ENCODE results near the gene TTL.
"Not testable (repeated sequence)": the region's sequence is repeated elsewhere in the genome, so short reads cannot be mapped to it uniquely, and the experiment has no call there.

TTL gene

DNA sequence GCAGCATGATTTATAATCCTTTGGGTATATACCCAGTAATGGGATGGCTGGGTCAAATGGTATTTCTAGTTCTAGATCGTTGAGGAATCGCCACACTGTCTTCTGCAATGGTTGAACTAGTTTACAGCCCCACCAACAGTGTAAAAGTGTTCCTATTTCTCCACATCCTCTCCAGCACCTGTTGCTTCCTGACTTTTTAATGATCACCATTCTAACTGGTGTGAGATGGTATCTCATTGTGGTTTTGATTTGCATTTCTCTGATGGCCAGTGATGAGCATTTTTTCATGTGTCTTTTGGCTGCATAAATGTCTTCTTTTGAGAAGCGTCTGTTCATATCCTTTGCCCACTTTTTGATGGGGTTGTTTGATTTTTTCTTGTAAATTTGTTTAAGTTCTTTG, 42.3 kb downstream of the TTL start:
- not testable (repeated sequence) for DNase-seq

DNA sequence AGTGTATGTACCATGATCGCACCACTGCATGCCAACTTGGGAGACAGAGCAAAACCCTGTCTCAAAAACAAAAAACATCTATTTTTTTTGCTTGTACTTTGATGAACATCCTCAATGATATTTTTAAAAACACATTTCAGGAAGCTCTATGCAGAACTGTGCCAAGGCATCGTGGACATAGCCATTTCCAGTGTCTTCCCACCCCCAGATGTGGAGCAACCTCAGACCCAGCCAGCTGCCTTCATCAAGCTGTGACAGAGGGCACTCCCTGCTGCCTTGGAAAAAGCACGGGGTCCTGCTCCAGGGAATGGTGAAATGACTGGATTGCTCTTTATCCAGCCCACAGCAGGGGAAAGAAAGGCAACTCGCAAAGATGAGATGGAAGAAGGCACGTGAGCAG, 46.6 kb downstream of the TTL start:
- no peak for DNase-seq

DNA sequence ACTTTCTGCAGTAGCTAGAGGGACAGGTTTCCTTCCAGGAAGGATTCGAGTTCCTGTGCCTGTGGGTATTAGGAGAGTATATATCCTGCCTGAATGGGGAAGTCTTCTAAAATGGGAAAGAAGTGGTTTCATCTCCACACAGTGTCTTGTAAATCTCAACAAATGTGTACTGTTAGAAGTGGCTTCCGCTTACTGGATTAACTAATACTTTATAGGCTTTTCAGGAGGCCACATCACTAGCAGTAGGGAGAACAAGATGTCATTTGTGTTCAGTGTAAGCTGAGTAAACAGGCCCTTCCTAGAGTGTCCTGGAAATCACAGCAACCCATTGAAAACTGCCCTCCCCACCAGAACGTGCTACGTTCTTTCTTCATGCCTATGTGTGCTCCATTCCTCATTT, 47.8 kb downstream of the TTL start:
- DNase-seq: no peak

DNA sequence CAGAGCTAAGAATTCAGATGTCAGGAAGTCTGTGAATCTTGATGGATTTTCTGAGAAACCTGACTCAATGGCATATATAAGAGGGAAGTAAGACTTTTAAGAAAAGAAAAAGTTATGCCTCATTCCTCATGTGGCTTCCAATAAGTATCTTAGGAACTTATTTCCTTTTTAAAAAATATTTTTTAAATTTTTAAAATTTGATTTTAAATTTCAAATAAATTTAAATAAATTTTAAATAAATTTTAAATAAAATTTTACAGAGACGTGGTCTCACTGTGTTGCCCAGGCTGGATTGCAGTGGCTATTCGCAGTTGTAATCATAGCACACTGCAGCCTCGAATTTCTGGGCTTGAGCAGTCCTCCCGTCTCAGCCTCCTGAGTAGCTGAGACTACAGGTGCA, 48.8 kb downstream of the TTL start:
- no peak for DNase-seq

DNA sequence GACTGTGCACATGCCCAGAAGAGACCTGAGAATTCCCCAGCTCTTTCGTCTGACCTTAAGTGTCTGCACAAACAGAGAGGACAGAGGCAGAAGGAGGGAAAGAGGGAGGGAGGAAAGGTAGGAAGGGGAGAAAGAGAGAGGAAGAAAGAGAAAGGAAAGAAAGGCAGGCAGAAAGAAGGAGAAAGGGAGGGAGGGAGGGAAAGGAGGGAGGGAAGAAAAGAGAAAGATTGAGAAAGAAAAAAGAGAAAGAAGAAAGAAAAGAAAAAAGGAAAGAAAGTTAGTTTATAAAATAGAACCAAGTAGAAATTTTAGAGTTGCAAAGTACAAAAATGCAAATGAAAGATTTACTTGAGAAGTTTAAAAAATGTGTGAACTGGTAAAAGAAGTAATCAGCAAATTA, 52.9 kb downstream of the TTL start:
- no peak for DNase-seq

DNA sequence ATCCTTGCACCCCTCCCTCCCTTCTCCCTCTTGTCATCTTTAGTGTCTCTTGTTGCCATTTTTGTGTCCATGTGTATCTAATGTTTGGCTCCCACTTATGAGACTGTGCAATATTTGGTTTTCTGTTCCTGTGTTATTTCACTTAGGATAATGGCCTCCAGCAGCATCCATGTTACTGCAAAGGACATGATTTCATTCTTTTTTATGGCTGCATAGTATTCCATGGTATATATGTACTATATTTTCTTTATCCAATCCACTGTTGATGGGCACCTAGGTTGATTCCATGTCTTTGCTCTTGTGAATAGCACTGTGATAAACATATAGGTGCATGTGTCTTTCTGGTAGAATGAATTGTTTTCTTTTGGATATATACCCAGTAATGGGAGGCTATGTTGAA, 54.7 kb downstream of the TTL start:
- DNase-seq: not testable (repeated sequence)

DNA sequence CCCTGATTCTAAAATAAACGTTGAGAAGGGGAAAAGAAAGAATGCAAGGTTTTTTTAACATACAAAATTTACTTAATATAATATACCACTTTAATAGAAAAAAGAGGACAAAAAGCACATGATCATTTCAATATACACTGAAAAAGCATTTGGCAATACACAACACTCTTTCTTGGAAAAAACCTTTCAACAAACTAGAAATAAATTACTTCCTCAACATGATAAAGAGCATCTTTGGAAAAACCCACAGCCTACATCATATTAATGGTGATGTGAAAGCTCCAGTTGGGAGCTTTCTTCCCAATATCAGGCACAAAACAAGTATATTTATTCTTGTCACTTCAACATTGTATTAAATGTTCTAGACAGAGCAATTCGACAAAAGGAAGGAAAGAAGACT, 57.4 kb downstream of the TTL start:
- no peak for DNase-seq

DNA sequence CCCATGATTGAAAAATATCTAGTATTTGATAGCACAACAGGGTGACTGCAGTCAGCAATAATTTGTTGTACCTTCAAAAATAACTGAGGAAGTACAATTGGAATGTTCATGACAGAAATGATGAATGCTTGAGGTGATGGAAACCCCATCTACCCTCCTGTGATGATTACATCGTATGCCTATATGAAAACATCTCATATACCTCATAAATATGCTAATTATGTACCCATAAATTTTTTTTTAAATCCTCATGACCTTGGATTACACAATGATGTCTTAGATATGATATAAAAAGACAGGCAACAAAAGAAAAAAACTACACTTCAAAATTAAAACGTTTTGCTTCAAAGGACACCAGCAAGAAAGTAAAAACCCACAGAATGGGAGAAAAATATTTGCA, 59.0 kb downstream of the TTL start:
- DNase-seq: no peak

DNA sequence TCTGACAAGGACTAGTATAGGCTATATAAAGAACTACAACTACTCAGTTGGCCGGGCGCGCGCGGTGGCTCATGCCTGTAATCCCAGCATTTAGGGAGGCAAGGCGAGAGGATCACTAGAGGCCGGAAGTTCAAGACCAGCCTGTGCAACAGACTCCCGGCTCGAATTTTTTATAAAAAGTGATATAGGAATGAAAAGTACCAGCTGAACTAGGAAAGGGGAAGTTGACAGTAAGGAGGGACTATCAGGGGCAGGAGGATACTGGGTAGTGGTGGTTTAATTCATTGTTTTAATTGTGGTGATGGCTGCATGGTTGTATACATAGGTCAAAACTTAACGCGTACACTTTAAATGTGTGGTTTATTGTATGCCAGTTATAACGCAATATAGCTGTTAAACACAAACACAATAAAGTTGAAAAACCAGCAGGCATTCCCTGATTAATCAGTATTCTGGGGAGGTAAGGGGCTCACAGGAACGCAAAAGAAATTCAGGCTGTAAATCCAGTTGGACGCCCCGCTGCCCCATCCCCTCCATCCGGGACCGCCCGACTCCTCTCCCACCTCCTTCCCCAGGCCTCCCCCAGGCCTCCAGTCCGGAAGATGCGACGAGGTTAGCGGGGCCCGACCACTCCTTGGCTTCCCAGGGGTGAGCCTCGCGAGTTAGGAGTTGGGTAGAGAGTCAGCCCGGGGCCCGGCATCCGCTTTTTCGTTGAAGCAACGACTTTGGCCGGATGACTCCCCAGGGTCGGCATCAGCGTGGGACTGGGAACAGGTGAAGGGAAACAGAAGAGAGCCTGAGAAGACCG, 59.6 kb downstream of the TTL start:
- DNase-seq: peak; percentile 88

DNA sequence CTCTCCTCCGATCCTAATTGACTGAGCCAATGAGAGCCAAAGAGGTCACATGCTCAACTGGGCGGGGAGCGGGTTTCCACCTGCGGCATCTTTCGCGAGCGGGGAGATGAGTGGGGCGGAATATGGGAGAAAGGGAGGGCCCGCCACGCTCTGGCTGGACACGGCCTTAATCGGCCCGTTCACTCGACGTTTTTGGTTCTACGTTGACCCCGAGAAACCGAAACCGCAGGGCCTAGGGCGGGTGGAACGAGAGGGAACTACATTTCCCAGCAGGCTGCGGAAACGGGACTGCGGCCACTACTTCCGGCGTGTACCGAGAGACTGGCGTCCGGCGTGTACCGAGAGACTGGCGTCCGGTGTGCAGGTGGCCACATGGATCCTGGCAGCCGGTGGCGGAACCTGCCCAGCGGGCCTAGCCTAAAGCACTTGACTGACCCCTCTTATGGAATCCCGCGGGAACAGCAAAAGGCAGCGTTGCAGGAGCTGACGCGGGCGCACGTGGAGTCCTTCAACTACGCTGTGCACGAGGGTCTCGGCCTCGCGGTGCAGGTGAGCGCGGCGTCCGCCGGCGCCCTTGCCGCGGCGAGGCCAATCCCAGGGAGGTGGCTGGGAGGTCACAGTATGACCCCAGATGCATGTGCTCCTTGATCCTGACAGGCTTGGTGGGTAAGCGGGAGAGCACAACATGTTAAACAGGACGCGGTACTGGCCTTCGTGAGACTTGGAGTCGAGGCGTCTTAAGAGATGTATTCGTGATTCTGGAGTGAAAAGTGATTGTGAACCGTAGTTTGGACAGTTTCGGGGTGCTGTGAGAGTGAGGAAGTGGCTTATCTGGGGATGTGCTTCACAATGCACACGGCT, 60.4 kb downstream of the TTL start, which contains the start of gene POLR1B:
Gene POLR1B (plus strand): TSS at position 343 of the 861 bp plus-strand sequence. CDS start 30 bp downstream, at position 373.
- peak; percentile 88 for DNase-seq

DNA sequence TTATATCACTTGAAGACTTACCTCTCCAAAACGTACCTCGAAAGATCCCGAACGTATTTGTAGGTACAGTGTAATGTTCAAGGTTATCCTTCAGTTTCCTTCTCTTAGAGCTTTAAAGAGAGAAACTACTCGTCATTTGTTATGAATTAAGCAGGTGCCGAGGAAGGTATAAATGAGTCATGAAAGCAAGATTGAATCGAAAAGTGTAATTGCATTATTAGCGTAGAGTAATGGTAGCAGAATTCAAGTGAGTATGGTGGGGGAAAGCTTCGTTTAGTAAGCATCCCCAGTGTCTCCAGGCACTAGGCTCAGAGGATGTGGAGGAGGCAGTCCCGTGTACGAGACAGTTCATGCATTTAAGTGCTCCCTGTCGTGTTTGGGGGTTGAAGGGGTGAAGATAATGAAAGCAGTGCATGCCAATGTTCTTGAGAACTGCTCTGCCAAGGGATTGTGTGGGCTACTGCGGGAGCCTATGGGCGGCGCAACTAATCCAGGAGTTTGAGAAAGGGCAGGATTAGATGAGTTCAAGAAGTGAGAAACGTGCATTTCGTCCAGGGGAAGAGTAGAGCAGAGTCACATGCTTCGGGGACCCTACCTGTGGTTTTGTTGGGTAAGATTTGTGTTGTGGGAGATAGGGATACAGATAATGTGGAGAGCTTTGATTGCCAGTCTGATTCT, 61.2 kb downstream of the TTL start:
- no peak for DNase-seq

DNA sequence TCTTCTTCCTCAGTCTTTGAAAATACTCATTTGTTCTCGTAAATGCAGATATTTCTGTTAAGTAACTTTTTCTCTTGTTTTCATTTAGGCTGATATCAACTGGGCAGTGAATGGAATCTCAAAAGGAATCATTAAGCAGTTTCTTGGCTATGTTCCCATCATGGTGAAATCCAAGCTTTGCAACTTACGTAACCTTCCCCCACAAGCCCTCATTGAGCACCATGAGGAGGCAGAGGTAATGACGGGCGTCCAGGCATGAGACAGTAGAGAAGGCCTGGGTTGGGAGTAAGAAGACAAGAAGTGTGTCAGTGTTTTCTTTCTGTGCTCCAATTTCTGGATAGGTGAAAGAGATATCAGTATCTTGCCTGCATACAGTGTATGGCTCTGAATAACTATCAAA, 65.4 kb downstream of the TTL start:
- DNase-seq: peak; percentile 10

DNA sequence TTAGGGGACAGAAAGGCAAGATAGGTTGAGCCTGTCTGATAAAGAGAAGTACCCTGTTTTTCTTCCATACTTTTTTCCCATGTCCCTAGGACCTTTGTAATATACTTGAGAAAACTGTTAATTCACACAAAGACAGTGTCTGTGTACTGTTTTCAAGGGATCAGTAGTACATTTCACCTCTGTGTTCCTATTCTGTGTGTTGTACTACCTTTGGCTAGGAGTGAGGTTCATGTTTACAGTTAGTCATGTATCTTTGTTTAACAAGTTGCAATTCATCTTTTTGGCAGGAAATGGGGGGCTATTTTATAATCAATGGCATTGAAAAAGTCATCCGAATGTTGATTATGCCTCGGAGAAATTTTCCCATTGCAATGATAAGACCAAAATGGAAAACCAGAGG, 67.0 kb downstream of the TTL start:
- no peak for DNase-seq

DNA sequence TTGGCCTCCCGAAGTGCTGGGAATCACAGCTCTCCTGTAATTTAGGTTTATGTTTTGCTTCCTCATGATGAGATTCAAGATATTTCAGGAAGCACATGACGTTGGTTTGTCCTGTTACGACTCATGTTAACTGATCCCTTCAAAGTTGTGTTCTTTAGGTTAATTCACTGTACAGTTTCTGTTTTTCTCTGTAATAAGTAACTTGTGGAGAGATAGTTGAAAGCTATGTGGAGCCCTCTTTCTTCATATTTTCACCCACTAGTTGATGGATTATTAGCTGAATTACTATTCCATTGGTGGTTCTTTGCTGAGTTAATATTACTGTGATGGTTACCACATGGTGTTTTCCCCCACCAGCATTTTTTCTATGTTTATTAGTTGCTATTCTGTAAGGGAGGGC, 84.1 kb downstream of the TTL start:
- DNase-seq: no peak

DNA sequence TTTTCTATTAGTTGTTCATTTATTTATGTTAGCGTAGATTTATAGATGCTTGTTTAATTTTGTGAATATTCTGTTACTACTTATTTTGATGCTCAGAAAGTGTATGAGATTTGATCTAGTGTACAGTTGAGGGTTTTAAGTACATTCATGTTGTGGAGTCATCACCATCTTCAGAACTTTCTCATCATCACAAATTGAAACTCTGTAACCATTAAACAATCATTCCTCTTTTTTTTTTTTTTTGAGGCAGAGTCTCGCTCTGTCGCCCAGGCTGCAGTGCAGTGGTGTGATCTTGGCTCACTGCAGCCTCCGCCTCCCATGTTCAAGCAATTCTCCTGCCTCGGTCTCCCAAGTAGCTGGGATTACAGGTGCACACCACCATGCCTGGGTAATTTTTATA, 84.6 kb downstream of the TTL start:
- not testable (repeated sequence) for DNase-seq

DNA sequence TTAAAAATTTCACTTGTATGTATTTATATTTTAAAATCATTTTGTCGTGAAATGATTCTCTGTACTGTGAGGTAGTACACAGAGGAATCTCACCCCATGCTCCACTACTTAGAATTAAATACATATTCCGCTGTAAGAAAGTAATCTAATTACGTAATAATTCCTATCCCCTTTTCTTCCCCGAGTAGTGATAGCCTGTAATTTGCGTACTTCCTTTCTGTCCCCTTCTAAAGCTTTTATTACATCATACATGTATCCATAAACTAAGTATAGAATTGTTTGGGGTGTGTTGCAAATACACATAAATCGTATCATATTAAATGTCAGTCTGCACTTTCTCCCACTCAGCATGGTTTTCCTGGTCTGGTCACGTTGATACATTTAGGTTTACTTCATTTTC, 90.0 kb downstream of the TTL start:
- no peak for DNase-seq

DNA sequence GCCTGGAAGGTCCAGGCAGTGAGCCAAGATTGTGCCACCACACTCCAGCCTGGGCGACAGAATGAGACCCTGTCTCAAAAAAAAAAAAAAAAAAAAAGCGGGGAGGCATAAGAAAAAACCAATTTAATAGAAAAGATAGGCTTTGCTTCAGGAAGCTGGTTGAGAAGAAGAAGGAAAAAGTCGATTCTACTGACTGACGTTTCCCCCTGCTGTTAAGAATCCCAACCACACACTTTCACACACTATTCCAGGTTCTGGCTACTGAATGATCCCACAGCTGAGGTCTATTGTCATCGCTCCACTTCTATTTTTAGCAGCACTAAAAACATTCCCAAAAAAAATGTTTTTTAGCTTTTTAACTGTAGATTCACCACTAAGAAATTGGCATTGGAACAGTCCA, 95.8 kb downstream of the TTL start:
- DNase-seq: no peak

DNA sequence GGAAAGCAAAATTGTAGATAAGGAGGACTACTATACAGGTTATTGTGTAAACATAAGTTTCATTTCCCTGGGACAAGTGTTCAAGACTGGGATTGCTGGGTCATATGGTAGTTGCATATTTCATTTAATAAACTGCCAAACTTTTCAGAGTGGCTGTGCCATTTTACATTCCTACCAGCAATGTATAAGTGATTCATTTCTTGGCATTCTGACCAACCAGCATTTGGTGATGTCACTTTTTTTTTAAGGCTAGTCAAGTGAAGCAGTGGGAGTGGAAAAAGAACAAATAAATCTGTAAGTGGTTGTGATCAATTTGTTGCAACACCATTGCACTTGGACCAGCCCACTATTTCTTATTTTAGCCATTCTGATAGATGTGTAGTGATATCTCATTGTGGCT, 97.3 kb downstream of the TTL start:
- no peak for DNase-seq

DNA sequence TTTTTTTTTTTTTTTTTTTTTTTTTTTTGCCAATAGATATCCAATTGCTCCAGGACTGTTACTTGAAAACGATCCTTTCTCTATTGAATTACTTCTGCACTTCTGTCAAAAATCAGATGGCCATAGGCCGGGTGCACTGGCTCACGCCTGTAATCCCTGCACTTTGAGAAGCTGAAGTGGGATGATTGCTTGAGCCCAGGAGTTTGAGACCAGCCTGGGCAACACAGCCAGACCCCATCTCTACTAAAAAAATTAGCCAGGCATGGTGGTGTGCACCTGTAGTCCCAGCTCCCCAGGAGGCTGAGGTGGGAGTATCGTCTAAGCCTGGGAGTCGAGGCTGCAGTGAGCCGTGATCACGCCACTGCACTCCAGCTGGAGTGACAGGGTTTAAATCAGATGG, 98.1 kb downstream of the TTL start:
- DNase-seq: no peak

DNA sequence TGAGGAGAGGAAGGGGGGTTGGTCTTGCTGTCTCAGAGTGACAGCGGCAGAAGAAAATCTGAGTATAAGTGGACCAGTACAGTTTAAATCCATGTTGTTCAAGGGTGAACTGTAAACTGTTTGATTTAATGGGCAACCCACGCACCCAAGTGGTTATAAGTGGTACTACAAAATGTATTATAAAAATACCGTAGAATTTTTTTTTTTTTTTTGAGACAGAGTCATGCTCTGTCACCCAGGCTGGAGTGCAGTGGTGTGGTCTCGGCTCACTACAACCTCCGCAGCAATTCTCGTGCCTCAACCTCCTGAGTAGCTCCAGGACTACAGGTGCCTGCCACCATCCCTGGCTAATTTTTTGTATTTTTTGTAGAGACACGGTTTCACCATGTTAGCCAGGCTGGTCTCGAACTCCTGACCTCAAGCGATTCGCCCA, 100.4 kb downstream of the TTL start:
- DNase-seq: peak; percentile 79

DNA sequence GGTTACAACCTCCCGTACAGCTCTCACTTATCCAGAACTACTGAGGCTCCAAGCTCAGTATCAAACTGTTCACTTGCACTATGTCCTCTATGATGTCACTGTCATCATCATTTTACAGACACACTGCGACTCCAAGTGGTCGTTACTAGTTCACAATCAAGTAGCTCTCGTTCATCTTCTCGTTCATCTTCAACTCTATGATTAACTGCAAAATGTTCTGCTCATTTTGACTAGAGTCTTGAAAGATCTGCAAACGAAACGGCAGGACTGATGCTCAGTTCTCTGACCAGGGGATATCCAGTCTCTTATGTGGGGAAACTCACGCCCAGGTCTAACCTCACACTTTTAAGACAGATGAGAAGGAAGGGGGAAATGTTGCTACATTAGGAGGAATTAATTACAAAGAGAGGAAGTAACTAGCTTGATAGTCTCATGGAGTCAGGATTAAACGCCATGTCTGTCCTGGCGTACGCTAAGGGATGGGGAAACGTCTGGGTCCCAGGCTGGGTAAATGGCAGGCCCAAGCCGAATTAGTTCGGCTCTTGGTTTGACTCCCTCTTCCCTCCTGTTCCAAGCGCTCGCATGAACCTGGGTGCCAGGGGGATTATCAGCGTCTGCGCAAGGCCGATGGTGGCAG, 101.7 kb downstream of the TTL start:
- DNase-seq: peak; percentile 52

DNA sequence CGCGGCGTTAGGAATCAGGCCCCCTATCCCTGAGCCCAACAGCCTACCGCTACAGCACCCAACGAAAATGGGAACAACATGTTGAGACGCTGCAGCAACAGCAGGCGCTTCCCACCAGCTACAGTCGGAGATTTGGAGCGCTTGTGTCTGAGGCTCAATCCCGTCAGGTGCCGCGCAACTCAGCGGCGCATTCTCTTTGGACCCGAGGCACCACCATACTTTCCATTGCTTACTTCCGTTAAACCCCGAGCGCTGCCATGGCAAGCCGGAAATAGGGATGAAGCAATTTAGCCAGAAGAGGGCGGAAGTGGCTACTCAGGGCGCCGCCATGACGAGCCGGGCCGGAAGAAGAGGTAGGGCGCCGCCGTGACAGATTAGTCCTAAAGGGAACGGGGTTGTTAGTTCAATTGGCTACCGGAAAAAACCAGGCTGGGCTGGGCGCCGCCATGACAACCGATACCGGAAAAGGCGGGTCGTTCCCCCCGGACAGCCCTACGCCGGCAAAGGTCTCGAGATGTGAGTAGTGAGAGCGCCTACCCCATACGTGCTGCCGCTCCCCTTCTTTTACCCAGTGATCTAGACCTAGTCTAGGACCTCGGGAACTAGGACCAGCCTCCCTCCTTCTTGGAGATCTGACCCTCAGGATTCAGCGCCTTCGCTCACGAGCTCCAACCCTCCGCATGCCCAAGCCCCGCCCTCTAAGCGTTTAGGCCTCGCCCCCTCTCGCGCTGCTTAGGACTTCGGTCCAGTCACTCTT, 102.4 kb downstream of the TTL start, which contains the start of gene CHCHD5:
Gene CHCHD5 (plus strand): TSS at position 476 of the 757 bp plus-strand sequence. CDS start 39 bp downstream, at position 515.
- DNase-seq: peak; percentile 98
